Epithelial cell of prostate (primary cell): ENCODE data around the gene DMC1.
"Not testable (repeated sequence)": the region's sequence is repeated elsewhere in the genome, so short reads cannot be mapped to it uniquely, and the experiment has no call there.

ENCODE experiments used
- DNase-seq: peaks from one replicate; pipeline ENCODE4 v3.0.0-alpha.2; 2011; ENCODE audit warnings: low read depth, low spot score
- H3K27ac ChIP-seq: fragments of 450-650 bp; 2 replicates; pipeline ENCODE4 v1.5.1; 2017; ENCODE audit warnings: mild to moderate bottlenecking

Gene DMC1

GRCh38 chr22:38569972-38570778, at the start of gene DMC1:
Gene DMC1, minus strand, starts transcription at chr22:38570183. Its CDS starts 1,927 bp downstream, at chr22:38568256.
- no peak for DNase-seq
- no peak within 1 kb of the TSS for H3K27ac ChIP-seq

GRCh38 chr22:38618682-38619081, 48.7 kb upstream of the DMC1 start:
- no peak overlapping the region for H3K27ac ChIP-seq
- no peak for DNase-seq

GRCh38 chr22:38618258-38618657, 48.3 kb upstream of the DMC1 start:
- H3K27ac ChIP-seq = no peak overlapping the region
- no peak for DNase-seq

GRCh38 chr22:38615064-38615405, 45.1 kb upstream of the DMC1 start:
- not testable (repeated sequence) for H3K27ac ChIP-seq, DNase-seq

GRCh38 chr22:38614332-38615063, 44.5 kb upstream of the DMC1 start:
- no peak for DNase-seq
- no peak overlapping the region for H3K27ac ChIP-seq

GRCh38 chr22:38613588-38613987, 43.6 kb upstream of the DMC1 start:
- no peak overlapping the region for H3K27ac ChIP-seq
- no peak for DNase-seq

GRCh38 chr22:38612217-38613006, 42.4 kb upstream of the DMC1 start:
- DNase-seq = no peak
- no peak overlapping the region for H3K27ac ChIP-seq

- no peak overlapping the region for H3K27ac ChIP-seq
- no peak for DNase-seq
Observed at GRCh38 chr22:38611559-38611958, 41.6 kb upstream of the DMC1 start.

GRCh38 chr22:38610234-38610633, 40.3 kb upstream of the DMC1 start:
- no peak for DNase-seq
- no peak overlapping the region for H3K27ac ChIP-seq

- no peak overlapping the region for H3K27ac ChIP-seq
- no peak for DNase-seq
Observed at GRCh38 chr22:38608992-38609750, 39.2 kb upstream of the DMC1 start.

- no peak for DNase-seq
- H3K27ac ChIP-seq = no peak overlapping the region
Observed at GRCh38 chr22:38607680-38608079, 37.7 kb upstream of the DMC1 start.

GRCh38 chr22:38602166-38602565, 32.2 kb upstream of the DMC1 start:
- no peak overlapping the region for H3K27ac ChIP-seq
- no peak for DNase-seq

- H3K27ac ChIP-seq = no peak overlapping the region
- DNase-seq = no peak
Observed at GRCh38 chr22:38601221-38601764, 31.3 kb upstream of the DMC1 start.

- no peak overlapping the region for H3K27ac ChIP-seq
- no peak for DNase-seq
Observed at GRCh38 chr22:38599466-38599865, 29.5 kb upstream of the DMC1 start.

GRCh38 chr22:38582923-38583322, 12.9 kb upstream of the DMC1 start:
- DNase-seq = not testable (repeated sequence)

GRCh38 chr22:38578505-38578904, 8.5 kb upstream of the DMC1 start:
- DNase-seq = no peak
- no peak overlapping the region for H3K27ac ChIP-seq

More at GRCh38 chr22:38582923-38583322, 12.9 kb upstream of the DMC1 start:
- H3K27ac ChIP-seq = not testable (repeated sequence)

GRCh38 chr22:38572065-38572464, 2.1 kb upstream of the DMC1 start:
- DNase-seq = no peak
- no peak overlapping the region for H3K27ac ChIP-seq

GRCh38 chr22:38570779-38571364, 889 bp upstream of the DMC1 start:
- no peak for DNase-seq
- no peak overlapping the region for H3K27ac ChIP-seq

GRCh38 chr22:38569181-38569971, 607 bp downstream of the DMC1 start:
- no peak for DNase-seq

More at GRCh38 chr22:38569181-38569971, 607 bp downstream of the DMC1 start:
- no peak overlapping the region for H3K27ac ChIP-seq
